ENCODE data around the gene PLA1A.

DNA sequence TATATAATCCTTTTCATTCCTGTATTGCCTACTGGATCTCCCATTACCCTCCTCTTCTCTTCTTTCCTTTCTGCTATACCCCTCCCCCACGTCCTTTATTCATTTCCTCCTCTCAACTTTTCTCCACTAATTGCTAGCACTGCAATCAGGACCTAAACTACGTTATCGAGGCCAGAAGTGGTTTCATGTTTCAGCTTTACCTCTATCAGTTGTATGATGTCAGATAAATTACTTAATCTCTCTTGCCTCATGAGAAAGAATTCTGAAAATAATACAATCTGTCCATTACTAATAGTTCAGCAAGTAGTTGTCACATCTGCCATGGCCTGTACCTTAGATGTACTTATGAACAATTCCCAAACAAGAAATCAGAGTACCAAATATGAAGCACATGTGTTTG, 52.1 kb downstream of the PLA1A start:
- no peak for TF ChIP-seq POLR2AphosphoS5 (IDR thresholded peaks at IDR 0.05; ENCODE audit: low read depth, low read length)
- TF ChIP-seq POLR2A (IDR thresholded peaks at IDR 0.05; ENCODE audit: low read depth, low read length): no peak
- TF ChIP-seq TAF1 (IDR thresholded peaks at IDR 0.05; ENCODE audit: borderline replicate concordance, low read depth, low read length): no peak

Data from GM12892 (cell line).